Endodermal cell (in vitro differentiated cells): ENCODE results near the gene TAF10. TPM values are rescaled to one million over a fixed set of nuclear protein-coding genes. Genes with fewer than 3 reads are reported as not detected.

Source experiments
- DNase-seq: peaks from one replicate; pipeline ENCODE4 v3.0.0-alpha.2; 2017
- H3K27ac ChIP-seq: 2 replicates; pipeline ENCODE4 v1.5.1; 2013; ENCODE audit warnings: mild to moderate bottlenecking, low read depth, low read length, moderate library complexity
- H3K27me3 ChIP-seq: 2 replicates; pipeline ENCODE4 v1.6.1; 2013; ENCODE audit warnings: mild to moderate bottlenecking, low read length, moderate library complexity; ENCODE audit not compliant: insufficient read depth, control insufficient read depth, poor library complexity, severe bottlenecking
- H3K36me3 ChIP-seq: 2 replicates; pipeline ENCODE4 v1.7.0; 2013; ENCODE audit warnings: mild to moderate bottlenecking, low read length, moderate library complexity; ENCODE audit not compliant: control insufficient read depth, insufficient read depth
- H3K4me1 ChIP-seq: one replicate; pipeline ENCODE4 v1.7.0; 2013; ENCODE audit warnings: low read length; ENCODE audit not compliant: control insufficient read depth, insufficient read depth
- H3K4me3 ChIP-seq: 2 replicates; pipeline ENCODE4 v1.5.1; 2013; ENCODE audit warnings: mild to moderate bottlenecking, low read length, moderate library complexity
- H3K9ac ChIP-seq: 2 replicates; pipeline ENCODE4 v1.6.1; 2013; ENCODE audit warnings: mild to moderate bottlenecking, low read length, moderate library complexity; ENCODE audit not compliant: poor library complexity, severe bottlenecking; ENCODE audit errors: extremely low read depth
- H3K9me3 ChIP-seq: 2 replicates; pipeline ENCODE4 v1.6.1; 2013; ENCODE audit warnings: mild to moderate bottlenecking, low read length, moderate library complexity; ENCODE audit not compliant: control insufficient read depth
- H3K27ac Mint-ChIP-seq: 2 replicates; pipeline ENCODE4 v1.8.0; 2020; ENCODE audit warnings: mixed read lengths
- H3K27me3 Mint-ChIP-seq: 2 replicates; pipeline ENCODE4 v1.8.0; 2021; ENCODE audit warnings: mild to moderate bottlenecking, mixed read lengths; ENCODE audit not compliant: insufficient read depth
- H3K36me3 Mint-ChIP-seq: 2 replicates; pipeline ENCODE4 v1.8.0; 2020; ENCODE audit warnings: low read depth, mixed read lengths
- H3K4me1 Mint-ChIP-seq: 2 replicates; pipeline ENCODE4 v1.8.0; 2020; ENCODE audit warnings: mixed read lengths
- H3K4me3 Mint-ChIP-seq: 2 replicates; pipeline ENCODE4 v1.8.0; 2020; ENCODE audit warnings: mild to moderate bottlenecking, moderate library complexity, mixed read lengths
- H3K9me3 Mint-ChIP-seq: 2 replicates; pipeline ENCODE4 v1.8.0; 2020; ENCODE audit warnings: mild to moderate bottlenecking, mixed read lengths
- WGBS, 2 experiments: methylation state at CpG; one replicate each; pipeline versions ENCODE4 v1.1.5 to v1.1.7; 2013; ENCODE audit warnings: missing lambda C conversion rate in 2 of 2, mixed read lengths in 1 of 2; ENCODE audit not compliant: insufficient coverage in 1 of 2, insufficient read length in 1 of 2; 5-methylcytosine and 5-hydroxymethylcytosine counted together
- total RNA-seq, 2 donors: library from RNA; stranded (reverse); fragmentation: NEBNext Ultra II Directional in 1 of 2; extraction: Animal tissue kit (Norgen Biotek cat#: 25700) in 1 of 2; gene quantifications; 2 replicates in 1 of 2; 3 replicates in 1 of 2; pipeline ENCODE4 v1.2.1, GENCODE V29; 2021
- TF ChIP-seq, protein P1 (sequence below): fragments of 200-600 bp; sonication (generic); conservative IDR thresholded peaks from 2 replicates; pipeline ENCODE4 v1.5.0; 2021; ENCODE audit warnings: antibody characterized with exemption, mild to moderate bottlenecking

TAF10 gene
- total RNA-seq, 2 donors from 2014 or later: 168 to 202 TPM

GRCh38 chr11:6653656-6654055 lies 41.6 kb upstream of the TAF10 start:
- Mint-ChIP-seq H3K27ac (no peak overlapping the region), H3K36me3 (no peaks in the 10 kb centered on the region), H3K4me1 (no peaks in the 10 kb centered on the region), H3K27me3 (peaks cover 19% of the 10 kb centered on the region), H3K9me3 (no peaks in the 10 kb centered on the region), H3K4me3 (no peak overlapping the region)
- H3K27me3 ChIP-seq: peaks cover 17% of the 10 kb centered on the region
- TF ChIP-seq, protein P1, sequence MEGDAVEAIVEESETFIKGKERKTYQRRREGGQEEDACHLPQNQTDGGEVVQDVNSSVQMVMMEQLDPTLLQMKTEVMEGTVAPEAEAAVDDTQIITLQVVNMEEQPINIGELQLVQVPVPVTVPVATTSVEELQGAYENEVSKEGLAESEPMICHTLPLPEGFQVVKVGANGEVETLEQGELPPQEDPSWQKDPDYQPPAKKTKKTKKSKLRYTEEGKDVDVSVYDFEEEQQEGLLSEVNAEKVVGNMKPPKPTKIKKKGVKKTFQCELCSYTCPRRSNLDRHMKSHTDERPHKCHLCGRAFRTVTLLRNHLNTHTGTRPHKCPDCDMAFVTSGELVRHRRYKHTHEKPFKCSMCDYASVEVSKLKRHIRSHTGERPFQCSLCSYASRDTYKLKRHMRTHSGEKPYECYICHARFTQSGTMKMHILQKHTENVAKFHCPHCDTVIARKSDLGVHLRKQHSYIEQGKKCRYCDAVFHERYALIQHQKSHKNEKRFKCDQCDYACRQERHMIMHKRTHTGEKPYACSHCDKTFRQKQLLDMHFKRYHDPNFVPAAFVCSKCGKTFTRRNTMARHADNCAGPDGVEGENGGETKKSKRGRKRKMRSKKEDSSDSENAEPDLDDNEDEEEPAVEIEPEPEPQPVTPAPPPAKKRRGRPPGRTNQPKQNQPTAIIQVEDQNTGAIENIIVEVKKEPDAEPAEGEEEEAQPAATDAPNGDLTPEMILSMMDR: no peak
- WGBS, 2 experiments: 95 to 100% methylated on average over 2 of the region's 2 CpGs
- H3K4me1 ChIP-seq: no peaks in the 10 kb centered on the region
- no peaks in the 10 kb centered on the region for H3K36me3 ChIP-seq
- H3K27ac ChIP-seq: no peak overlapping the region
- H3K9ac ChIP-seq: no peak overlapping the region
- no peak overlapping the region for H3K4me3 ChIP-seq
- no peak for DNase-seq
- H3K9me3 ChIP-seq: no peaks in the 10 kb centered on the region

DNA sequence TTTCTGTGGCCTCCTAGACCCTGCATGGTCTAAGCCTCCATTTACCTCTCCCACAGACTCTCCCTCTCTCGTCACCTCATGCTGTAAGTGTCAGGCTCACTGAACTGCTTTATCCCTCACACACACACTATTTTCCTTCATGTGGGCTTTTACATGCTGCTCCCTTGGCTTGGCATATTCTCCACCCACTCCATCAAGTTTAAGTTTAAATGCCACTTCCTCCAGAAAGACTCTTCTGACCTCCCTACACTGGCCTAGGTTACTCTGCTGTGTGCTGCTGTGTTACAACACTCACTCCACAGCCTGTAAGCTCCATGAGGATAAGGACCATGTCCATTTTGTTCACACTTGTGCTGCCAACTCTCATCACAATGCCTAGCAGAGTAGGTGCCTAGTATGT lies 41.1 kb upstream of the TAF10 start:
- Histone ChIP-seq H3K9ac (no peak overlapping the region), H3K4me1 (no peaks in the 10 kb centered on the region), H3K36me3 (no peaks in the 10 kb centered on the region), H3K27me3 (peaks cover 17% of the 10 kb centered on the region), H3K27ac (no peak overlapping the region), H3K9me3 (no peaks in the 10 kb centered on the region), H3K4me3 (no peak overlapping the region)
- DNase-seq: no peak
- TF ChIP-seq, protein P1: no peak
- no peak overlapping the region for H3K4me3 Mint-ChIP-seq
- no peaks in the 10 kb centered on the region for H3K4me1 Mint-ChIP-seq
- 100% methylated on average over 1 of the region's 1 CpG for WGBS, 2 experiments
- H3K27ac Mint-ChIP-seq: no peak overlapping the region
- peaks cover 19% of the 10 kb centered on the region for H3K27me3 Mint-ChIP-seq
- no peaks in the 10 kb centered on the region for H3K9me3 Mint-ChIP-seq
- no peaks in the 10 kb centered on the region for H3K36me3 Mint-ChIP-seq

DNA sequence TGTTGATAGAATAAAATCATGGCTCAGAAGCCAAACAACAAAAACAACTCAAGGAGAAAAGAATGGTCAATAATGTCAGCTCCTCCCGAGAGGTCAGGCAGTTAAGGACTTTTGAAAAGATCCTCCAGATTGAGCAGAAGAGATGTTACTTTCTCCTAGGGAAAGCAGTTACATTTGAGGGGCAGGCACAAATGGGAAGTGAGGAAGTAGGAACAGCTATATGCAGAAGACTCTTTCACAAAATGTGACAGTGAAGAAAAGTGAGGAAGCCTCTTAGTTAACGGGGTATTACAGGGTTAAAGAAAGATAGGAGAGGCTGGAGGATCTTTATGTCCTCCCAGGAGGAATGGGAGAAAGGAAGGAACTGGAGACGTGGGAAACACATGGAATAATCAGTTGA lies 40.2 kb upstream of the TAF10 start:
- H3K36me3 ChIP-seq: no peaks in the 10 kb centered on the region
- WGBS, 2 experiments: 82 to 87% methylated on average over 3 of the region's 3 CpGs
- H3K4me3 Mint-ChIP-seq: no peak overlapping the region
- H3K9ac ChIP-seq: no peak overlapping the region
- peaks cover 13% of the 10 kb centered on the region for H3K27me3 ChIP-seq
- no peak for DNase-seq
- no peak overlapping the region for H3K27ac ChIP-seq
- H3K36me3 Mint-ChIP-seq: no peaks in the 10 kb centered on the region
- H3K27me3 Mint-ChIP-seq: peaks cover 13% of the 10 kb centered on the region
- no peak overlapping the region for H3K27ac Mint-ChIP-seq
- H3K9me3 Mint-ChIP-seq: no peaks in the 10 kb centered on the region
- H3K4me1 Mint-ChIP-seq: no peaks in the 10 kb centered on the region
- H3K9me3 ChIP-seq: no peaks in the 10 kb centered on the region
- H3K4me3 ChIP-seq: no peak overlapping the region
- TF ChIP-seq, protein P1: no peak
- no peaks in the 10 kb centered on the region for H3K4me1 ChIP-seq
